PFSK-1 (cell line): Measurements from ENCODE around the gene STAP2.

Experiments
- POLR2AphosphoS5 ChIP-seq: IDR thresholded peaks from 2 replicates; pipeline ENCODE4 v1.6.1; 2012; ENCODE audit warnings: low read depth, mild to moderate bottlenecking, control low read depth, low read length, moderate library complexity
- TAF1 ChIP-seq: IDR thresholded peaks from 2 replicates; pipeline ENCODE4 v1.6.1; 2012; ENCODE audit warnings: low read length, control low read depth, borderline replicate concordance; ENCODE audit not compliant: insufficient read depth

GRCh38 chr19:4326837-4327251 is 11.8 kb downstream of the STAP2 start:
- TF ChIP-seq TAF1 (no peak), POLR2AphosphoS5 (no peak)
